Stimulated activated CD8-positive, alpha-beta memory T cell treated with anti-CD3 and anti-CD28 coated beads, Interleukin-12 subunit alpha, Interleukin-12 subunit beta, amount 100 ng/mL, for 24 hours (primary cell): ENCODE measurements around the gene ERBB4.
"Not testable (repeated sequence)": the region's sequence is repeated elsewhere in the genome, so short reads cannot be mapped to it uniquely, and the experiment has no call there.

ENCODE experiments used
- DNase-seq: peaks from one replicate; pipeline ENCODE4 v3.0.0-alpha.2; 2020; ENCODE audit errors: extremely low read depth

Gene ERBB4

GRCh38 chr2:212223696-212224095 lies 314.9 kb downstream of the ERBB4 start:
- no peak for DNase-seq

- DNase-seq: no peak
These were observed 325.4 kb downstream of the ERBB4 start for GRCh38 chr2:212213191-212213590.

- DNase-seq: no peak
These were observed 330.1 kb downstream of the ERBB4 start for GRCh38 chr2:212208467-212208866.

GRCh38 chr2:212197776-212198175 lies 340.8 kb downstream of the ERBB4 start:
- no peak for DNase-seq

GRCh38 chr2:212195626-212196025 lies 343.0 kb downstream of the ERBB4 start:
- DNase-seq: no peak

GRCh38 chr2:212194396-212194795 lies 344.2 kb downstream of the ERBB4 start:
- no peak for DNase-seq

GRCh38 chr2:212193803-212194202 lies 344.8 kb downstream of the ERBB4 start:
- DNase-seq: no peak

GRCh38 chr2:212193056-212193455 lies 345.5 kb downstream of the ERBB4 start:
- no peak for DNase-seq

- DNase-seq: not testable (repeated sequence)
These were observed 347.2 kb downstream of the ERBB4 start for GRCh38 chr2:212191438-212191837.

GRCh38 chr2:212186166-212186565 lies 352.4 kb downstream of the ERBB4 start:
- no peak for DNase-seq

GRCh38 chr2:212181646-212182045 lies 357.0 kb downstream of the ERBB4 start:
- no peak for DNase-seq

GRCh38 chr2:212180408-212181083 lies 358.1 kb downstream of the ERBB4 start:
- DNase-seq: no peak

GRCh38 chr2:212177724-212178123 lies 360.9 kb downstream of the ERBB4 start:
- no peak for DNase-seq

- DNase-seq: no peak
These were observed 362.5 kb downstream of the ERBB4 start for GRCh38 chr2:212176151-212176550.

GRCh38 chr2:212173756-212174510 lies 364.7 kb downstream of the ERBB4 start:
- DNase-seq: no peak

GRCh38 chr2:212173331-212173730 lies 365.3 kb downstream of the ERBB4 start:
- DNase-seq: no peak

- DNase-seq: no peak
These were observed 368.2 kb downstream of the ERBB4 start for GRCh38 chr2:212170382-212170781.

GRCh38 chr2:212158081-212158480 lies 380.5 kb downstream of the ERBB4 start:
- DNase-seq: no peak

- no peak for DNase-seq
These were observed 381.6 kb downstream of the ERBB4 start for GRCh38 chr2:212157012-212157411.

GRCh38 chr2:212156088-212156487 lies 382.5 kb downstream of the ERBB4 start:
- DNase-seq: no peak

GRCh38 chr2:212154477-212154878 lies 384.1 kb downstream of the ERBB4 start:
- no peak for DNase-seq

GRCh38 chr2:212153923-212154322 lies 384.7 kb downstream of the ERBB4 start:
- no peak for DNase-seq

- no peak for DNase-seq
These were observed 390.6 kb downstream of the ERBB4 start for GRCh38 chr2:212147921-212148513.
